ENCODE data around the gene MMP8.

MMP8 gene

GRCh38 chr11:102717280-102717679 lies 7.5 kb downstream of the MMP8 start:
- TF ChIP-seq YY1 (IDR thresholded peaks at IDR 0.05; ENCODE audit: insufficient read depth, insufficient read length) (no peak), SUZ12 (IDR thresholded peaks at IDR 0.05; ENCODE audit: extremely low read depth, insufficient read depth, insufficient read length) (no peak), ZNF274 (IDR thresholded peaks at IDR 0.05; ENCODE audit: low read depth, low read length) (no peak)
- DNase-seq (ENCODE audit: low read depth, low spot score) = no peak
- Histone ChIP-seq H3K4me1 (ENCODE audit: insufficient read depth, insufficient read length) (no peaks in the 10 kb centered on the region), H3K4me3 (ENCODE audit: insufficient read length, low read depth) (no peak overlapping the region), H3K9me3 (ENCODE audit: insufficient read depth, low read length) (no peaks in the 10 kb centered on the region), H3K27me3 (ENCODE audit: insufficient read depth, insufficient read length) (no peaks in the 10 kb centered on the region), H3K36me3 (ENCODE audit: insufficient read depth, insufficient read length, low read length) (no peaks in the 10 kb centered on the region), H3K9ac (ENCODE audit: insufficient read length, low read depth) (no peak overlapping the region)

GRCh38 chr11:102716527-102716926 lies 8.2 kb downstream of the MMP8 start:
- no peaks in the 10 kb centered on the region for H3K27me3 ChIP-seq (ENCODE audit: insufficient read depth, insufficient read length)
- no peak overlapping the region for H3K9ac ChIP-seq (ENCODE audit: insufficient read length, low read depth)
- no peaks in the 10 kb centered on the region for H3K36me3 ChIP-seq (ENCODE audit: insufficient read depth, insufficient read length, low read length)
- H3K9me3 ChIP-seq (ENCODE audit: insufficient read depth, low read length) = no peaks in the 10 kb centered on the region
- no peak for DNase-seq (ENCODE audit: low read depth, low spot score)
- TF ChIP-seq ZNF274 (IDR thresholded peaks at IDR 0.05; ENCODE audit: low read depth, low read length) (no peak), SUZ12 (IDR thresholded peaks at IDR 0.05; ENCODE audit: extremely low read depth, insufficient read depth, insufficient read length) (no peak), YY1 (IDR thresholded peaks at IDR 0.05; ENCODE audit: insufficient read depth, insufficient read length) (no peak)
- H3K4me3 ChIP-seq (ENCODE audit: insufficient read length, low read depth) = no peak overlapping the region
- no peaks in the 10 kb centered on the region for H3K4me1 ChIP-seq (ENCODE audit: insufficient read depth, insufficient read length)

DNA sequence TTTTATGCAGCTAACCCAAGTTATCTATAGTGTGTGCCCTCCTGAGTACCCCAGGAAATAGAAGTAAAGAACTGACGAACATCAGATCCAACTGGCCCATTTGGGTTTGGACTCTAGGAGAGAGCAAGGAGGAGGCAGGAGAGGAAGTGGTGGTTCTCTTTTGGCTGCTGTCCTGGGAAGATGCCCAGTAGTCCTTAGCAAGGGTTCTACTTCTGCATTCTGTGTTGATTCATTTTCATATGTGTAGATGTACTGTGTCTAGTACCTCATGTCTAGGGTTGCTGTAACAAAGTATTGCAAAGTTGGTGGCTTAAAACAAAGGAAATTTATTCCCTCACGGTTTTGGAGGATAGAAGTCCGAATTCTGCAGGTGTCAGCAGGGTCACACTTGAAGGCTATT lies 12.6 kb downstream of the MMP8 start:
- TF ChIP-seq ZNF274 (IDR thresholded peaks at IDR 0.05; ENCODE audit: low read depth, low read length) = no peak
- TF ChIP-seq SUZ12 (IDR thresholded peaks at IDR 0.05; ENCODE audit: extremely low read depth, insufficient read depth, insufficient read length) = no peak
- no peak for TF ChIP-seq YY1 (IDR thresholded peaks at IDR 0.05; ENCODE audit: insufficient read depth, insufficient read length)
- Histone ChIP-seq H3K4me3 (ENCODE audit: insufficient read length, low read depth) (no peak overlapping the region), H3K4me1 (ENCODE audit: insufficient read depth, insufficient read length) (no peaks in the 10 kb centered on the region), H3K27me3 (ENCODE audit: insufficient read depth, insufficient read length) (no peaks in the 10 kb centered on the region), H3K9me3 (ENCODE audit: insufficient read depth, low read length) (no peaks in the 10 kb centered on the region), H3K9ac (ENCODE audit: insufficient read length, low read depth) (no peak overlapping the region), H3K36me3 (ENCODE audit: insufficient read depth, insufficient read length, low read length) (no peaks in the 10 kb centered on the region)
- no peak for DNase-seq (ENCODE audit: low read depth, low spot score)

DNA sequence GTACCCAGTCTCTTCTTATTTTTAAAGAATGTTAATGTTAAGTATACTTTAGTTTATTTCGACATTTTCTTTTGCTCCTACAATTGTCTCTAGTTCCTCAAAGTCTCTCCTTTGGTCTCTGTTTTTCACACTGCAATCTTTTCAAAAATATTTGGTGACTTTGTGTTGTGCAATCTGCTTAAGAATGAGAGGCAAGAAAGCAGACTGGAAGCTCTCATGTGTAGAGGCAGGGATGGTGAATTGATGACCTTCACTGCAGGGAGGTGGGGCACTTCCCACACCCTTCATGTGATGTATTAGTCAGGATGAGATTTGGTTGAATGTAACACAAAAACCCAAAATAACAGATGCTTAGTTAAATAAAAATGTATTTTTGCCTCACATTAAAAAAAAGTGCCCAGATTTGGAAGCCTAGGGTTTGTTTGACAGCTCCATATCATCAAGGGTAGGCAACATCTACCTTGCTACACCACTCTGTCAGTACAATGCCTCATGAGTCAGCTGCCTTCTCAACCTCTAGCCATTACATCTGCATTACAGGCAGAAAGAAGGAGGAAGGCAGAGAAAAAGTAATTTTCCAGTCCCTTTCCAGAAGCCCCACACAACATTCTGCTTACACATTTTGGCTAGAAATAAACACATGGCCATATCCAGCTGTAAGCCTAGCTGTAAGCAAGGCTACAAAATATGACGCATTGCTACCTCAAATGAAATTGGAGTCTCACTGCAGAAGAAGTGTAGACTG lies 15.4 kb downstream of the MMP8 start:
- Histone ChIP-seq H3K36me3 (ENCODE audit: insufficient read depth, insufficient read length, low read length) (no peaks in the 10 kb centered on the region), H3K4me1 (ENCODE audit: insufficient read depth, insufficient read length) (no peaks in the 10 kb centered on the region), H3K27me3 (ENCODE audit: insufficient read depth, insufficient read length) (no peaks in the 10 kb centered on the region), H3K9me3 (ENCODE audit: insufficient read depth, low read length) (no peaks in the 10 kb centered on the region), H3K9ac (ENCODE audit: insufficient read length, low read depth) (no peak overlapping the region), H3K4me3 (ENCODE audit: insufficient read length, low read depth) (no peak overlapping the region)
- no peak for DNase-seq (ENCODE audit: low read depth, low spot score)
- TF ChIP-seq ZNF274 (IDR thresholded peaks at IDR 0.05; ENCODE audit: low read depth, low read length) = no peak
- no peak for TF ChIP-seq YY1 (IDR thresholded peaks at IDR 0.05; ENCODE audit: insufficient read depth, insufficient read length)
- no peak for TF ChIP-seq SUZ12 (IDR thresholded peaks at IDR 0.05; ENCODE audit: extremely low read depth, insufficient read depth, insufficient read length)

- no peaks in the 10 kb centered on the region for H3K4me1 ChIP-seq (ENCODE audit: insufficient read depth, insufficient read length)
- no peak overlapping the region for H3K4me3 ChIP-seq (ENCODE audit: insufficient read length, low read depth)
- no peaks in the 10 kb centered on the region for H3K9me3 ChIP-seq (ENCODE audit: insufficient read depth, low read length)
- H3K36me3 ChIP-seq (ENCODE audit: insufficient read depth, insufficient read length, low read length) = no peaks in the 10 kb centered on the region
- no peak for TF ChIP-seq SUZ12 (IDR thresholded peaks at IDR 0.05; ENCODE audit: extremely low read depth, insufficient read depth, insufficient read length)
- TF ChIP-seq ZNF274 (IDR thresholded peaks at IDR 0.05; ENCODE audit: low read depth, low read length) = no peak
- no peak for TF ChIP-seq YY1 (IDR thresholded peaks at IDR 0.05; ENCODE audit: insufficient read depth, insufficient read length)
- H3K9ac ChIP-seq (ENCODE audit: insufficient read length, low read depth) = no peak overlapping the region
- DNase-seq (ENCODE audit: low read depth, low spot score) = no peak
- no peaks in the 10 kb centered on the region for H3K27me3 ChIP-seq (ENCODE audit: insufficient read depth, insufficient read length)
Measured at GRCh38 chr11:102708654-102709053, 16.1 kb downstream of the MMP8 start.

- TF ChIP-seq SUZ12 (IDR thresholded peaks at IDR 0.05; ENCODE audit: extremely low read depth, insufficient read depth, insufficient read length) (no peak), YY1 (IDR thresholded peaks at IDR 0.05; ENCODE audit: insufficient read depth, insufficient read length) (no peak), ZNF274 (IDR thresholded peaks at IDR 0.05; ENCODE audit: low read depth, low read length) (no peak)
- no peak within 1 kb of the TSS for H3K4me3 ChIP-seq (ENCODE audit: insufficient read length, low read depth)
- no peaks in the 10 kb centered on the region for H3K4me1 ChIP-seq (ENCODE audit: insufficient read depth, insufficient read length)
- no peaks in the 10 kb centered on the region for H3K9me3 ChIP-seq (ENCODE audit: insufficient read depth, low read length)
- DNase-seq (ENCODE audit: low read depth, low spot score) = no peak
- H3K9ac ChIP-seq (ENCODE audit: insufficient read length, low read depth) = no peak within 1 kb of the TSS
- H3K36me3 ChIP-seq (ENCODE audit: insufficient read depth, insufficient read length, low read length) = no peaks in the 10 kb centered on the region
- H3K27me3 ChIP-seq (ENCODE audit: insufficient read depth, insufficient read length) = no peaks in the 10 kb centered on the region
Measured at GRCh38 chr11:102705626-102706025, 19.1 kb downstream of the MMP8 start, which contains the start of gene MMP27. TSS of gene MMP27 (minus strand) at chr11:102705769. CDS start at chr11:102705714, 55 bp downstream.

DNA sequence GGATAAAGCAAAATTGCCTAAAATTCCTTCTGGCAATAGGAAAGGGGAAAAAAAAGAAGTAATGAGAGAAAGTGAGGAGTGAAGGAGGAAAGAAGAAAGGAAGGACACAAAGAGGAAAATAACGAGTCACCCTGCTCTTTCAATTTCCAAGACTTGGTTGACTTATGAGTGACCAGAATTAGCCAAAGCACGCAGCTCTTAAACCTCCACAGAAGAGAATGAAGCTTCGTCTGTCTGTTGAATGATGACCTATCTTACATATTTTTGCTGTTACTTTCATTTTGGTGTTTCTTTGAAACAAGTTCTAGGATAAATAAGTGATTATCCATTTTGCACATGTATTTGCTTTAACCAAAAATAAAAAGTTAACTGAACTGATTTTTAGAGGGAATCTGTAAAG lies 19.9 kb downstream of the MMP8 start:
- no peaks in the 10 kb centered on the region for H3K27me3 ChIP-seq (ENCODE audit: insufficient read depth, insufficient read length)
- TF ChIP-seq ZNF274 (IDR thresholded peaks at IDR 0.05; ENCODE audit: low read depth, low read length) = no peak
- TF ChIP-seq SUZ12 (IDR thresholded peaks at IDR 0.05; ENCODE audit: extremely low read depth, insufficient read depth, insufficient read length) = no peak
- no peak for TF ChIP-seq YY1 (IDR thresholded peaks at IDR 0.05; ENCODE audit: insufficient read depth, insufficient read length)
- no peak overlapping the region for H3K9ac ChIP-seq (ENCODE audit: insufficient read length, low read depth)
- no peak for DNase-seq (ENCODE audit: low read depth, low spot score)
- no peaks in the 10 kb centered on the region for H3K4me1 ChIP-seq (ENCODE audit: insufficient read depth, insufficient read length)
- no peaks in the 10 kb centered on the region for H3K36me3 ChIP-seq (ENCODE audit: insufficient read depth, insufficient read length, low read length)
- no peaks in the 10 kb centered on the region for H3K9me3 ChIP-seq (ENCODE audit: insufficient read depth, low read length)
- no peak overlapping the region for H3K4me3 ChIP-seq (ENCODE audit: insufficient read length, low read depth)

Measured in NT2/D1 (cell line).